Skin epidermis (tissue), 12 donors: ENCODE measurements around the gene FAM117A.

Experiments
- H3K27ac ChIP-seq, 21 experiments: fragments of 200-600 bp; sonication (generic) in 11 of 21; one replicate each; pipeline ENCODE4 v1.5.0; 2020; ENCODE audit warnings: mild to moderate bottlenecking in 3 of 21, inconsistent platforms in 2 of 21, moderate library complexity in 2 of 21
- H3K4me3 ChIP-seq, 7 experiments: fragments of 200-600 bp; sonication (generic) in 2 of 7; one replicate each; pipeline ENCODE4 v1.5.0; 2020; ENCODE audit warnings: inconsistent platforms in 2 of 7, mild to moderate bottlenecking in 2 of 7, moderate library complexity in 1 of 7

Gene FAM117A

GRCh38 chr17:49722066-49722465 is 41.9 kb downstream of the FAM117A start:
- H3K27ac ChIP-seq, result no peak overlapping the region

GRCh38 chr17:49717371-49717861 is 46.5 kb downstream of the FAM117A start:
- peak overlapping the region in 11 of 21 experiments; percentile 2 to 73 (median 37) for H3K27ac ChIP-seq
- H3K4me3 ChIP-seq, result no peak overlapping the region

More at GRCh38 chr17:49722066-49722465, 41.9 kb downstream of the FAM117A start:
- H3K4me3 ChIP-seq, result no peak overlapping the region

- Histone ChIP-seq H3K4me3 (no peak overlapping the region), H3K27ac (peak overlapping the region in 11 of 21 experiments; percentile 2 to 73 (median 53))
Measured at GRCh38 chr17:49716668-49717364, 47.1 kb downstream of the FAM117A start.

- Histone ChIP-seq H3K4me3 (no peak overlapping the region), H3K27ac (peak overlapping the region in 12 of 21 experiments; percentile 5 to 73 (median 50))
Measured at GRCh38 chr17:49715717-49716279, 48.1 kb downstream of the FAM117A start.

GRCh38 chr17:49715216-49715615 is 48.7 kb downstream of the FAM117A start:
- peak overlapping the region in 12 of 21 experiments; percentile 5 to 73 (median 51) for H3K27ac ChIP-seq
- H3K4me3 ChIP-seq, result no peak overlapping the region

GRCh38 chr17:49708515-49709183 is 55.3 kb downstream of the FAM117A start:
- H3K4me3 ChIP-seq, result peak overlapping the region; percentile 85 to 99 (median 90)
- peak overlapping the region in 20 of 21 experiments; percentile 91 to 100 (median 97) for H3K27ac ChIP-seq

- H3K27ac ChIP-seq, result peak within 1 kb of the TSS; percentile 63 to 100 (median 97)
Measured at GRCh38 chr17:49707608-49708514, 56.1 kb downstream of the FAM117A start, which contains the start of gene SLC35B1. TSS of gene SLC35B1 (minus strand) at chr17:49707964. CDS start at chr17:49707833, 131 bp downstream.

GRCh38 chr17:49707246-49707607 is 56.7 kb downstream of the FAM117A start:
- Histone ChIP-seq H3K27ac (peak overlapping the region; percentile 63 to 100 (median 97)), H3K4me3 (peak overlapping the region; percentile 85 to 99 (median 90))

More at GRCh38 chr17:49707608-49708514, 56.1 kb downstream of the FAM117A start, which contains the start of gene SLC35B1:
- peak within 1 kb of the TSS; percentile 85 to 99 (median 90) for H3K4me3 ChIP-seq

GRCh38 chr17:49705254-49705653 is 58.7 kb downstream of the FAM117A start:
- Histone ChIP-seq H3K4me3 (no peak overlapping the region), H3K27ac (peak overlapping the region in 1 of 21 experiments; percentile 6)

- Histone ChIP-seq H3K27ac (peak overlapping the region in 1 of 21 experiments; percentile 24), H3K4me3 (no peak overlapping the region)
Measured at GRCh38 chr17:49703557-49704277, 60.2 kb downstream of the FAM117A start.

GRCh38 chr17:49700960-49701359 is 63.0 kb downstream of the FAM117A start:
- peak overlapping the region in 2 of 21 experiments; percentile 11 to 17 for H3K27ac ChIP-seq

GRCh38 chr17:49699966-49700575 is 63.9 kb downstream of the FAM117A start:
- peak overlapping the region in 4 of 21 experiments; percentile 1 to 54 (median 42) for H3K27ac ChIP-seq
- no peak overlapping the region for H3K4me3 ChIP-seq

More at GRCh38 chr17:49700960-49701359, 63.0 kb downstream of the FAM117A start:
- H3K4me3 ChIP-seq, result no peak overlapping the region

GRCh38 chr17:49698005-49698404 is 65.9 kb downstream of the FAM117A start:
- Histone ChIP-seq H3K4me3 (no peak overlapping the region), H3K27ac (peak overlapping the region in 2 of 21 experiments; percentile 34 to 44)

GRCh38 chr17:49696233-49696761 is 67.6 kb downstream of the FAM117A start:
- H3K27ac ChIP-seq, result peak overlapping the region in 10 of 21 experiments; percentile 2 to 62 (median 26)
- H3K4me3 ChIP-seq, result no peak overlapping the region

- H3K27ac ChIP-seq, result peak overlapping the region in 5 of 21 experiments; percentile 2 to 62 (median 55)
- H3K4me3 ChIP-seq, result no peak overlapping the region
Measured at GRCh38 chr17:49695698-49696232, 68.2 kb downstream of the FAM117A start.

GRCh38 chr17:49694847-49695697 is 68.9 kb downstream of the FAM117A start:
- Histone ChIP-seq H3K4me3 (no peak overlapping the region), H3K27ac (peak overlapping the region in 1 of 21 experiments; percentile 55)
